ENCODE results near the gene ZNF865.

The ZNF865 gene

DNA sequence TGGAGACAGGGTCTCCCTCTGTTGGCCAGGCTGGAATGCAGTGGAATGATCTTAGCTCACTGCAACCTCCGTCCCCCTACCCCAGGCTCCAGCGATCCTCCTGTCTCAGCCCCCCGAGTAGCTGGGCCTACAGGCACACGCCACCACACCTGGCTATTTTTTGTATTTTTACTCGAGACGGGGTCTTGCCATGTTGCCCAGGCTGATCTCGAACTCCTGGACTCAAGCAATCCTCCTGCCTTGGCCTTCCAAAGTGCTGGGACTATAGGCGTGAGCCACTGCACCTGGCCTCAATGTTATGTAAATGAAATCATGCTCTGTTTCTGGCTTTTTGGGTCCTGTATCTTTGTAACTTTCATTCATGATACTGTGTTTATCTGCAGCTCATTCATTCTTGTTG lies 16.7 kb upstream of the ZNF865 start:
- DNase-seq, result no peak

GRCh38 chr19:55590109-55590508 lies 15.3 kb upstream of the ZNF865 start:
- no peak for DNase-seq

DNA sequence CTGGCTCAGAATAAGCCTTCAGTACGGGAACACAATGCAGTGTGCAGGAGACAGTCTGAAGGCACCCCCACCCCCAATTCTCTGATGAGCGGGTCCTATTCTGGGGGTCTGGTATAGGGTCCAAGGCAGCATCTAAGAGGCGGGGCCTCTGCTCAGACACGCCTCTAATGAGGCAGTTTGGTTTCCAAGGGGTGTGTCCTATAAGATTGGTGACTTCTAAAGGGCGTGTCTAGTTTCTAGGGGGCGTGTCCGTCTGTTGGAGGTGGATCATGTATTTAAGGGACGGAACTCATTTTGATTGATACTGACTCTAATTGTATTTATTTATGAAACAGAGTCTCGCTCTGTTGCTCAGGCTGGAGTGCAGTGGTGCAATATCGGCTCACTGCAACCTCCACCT lies 14.8 kb upstream of the ZNF865 start:
- DNase-seq, result no peak

- no peak for DNase-seq
Observed at GRCh38 chr19:55591555-55591954, 13.9 kb upstream of the ZNF865 start.

DNA sequence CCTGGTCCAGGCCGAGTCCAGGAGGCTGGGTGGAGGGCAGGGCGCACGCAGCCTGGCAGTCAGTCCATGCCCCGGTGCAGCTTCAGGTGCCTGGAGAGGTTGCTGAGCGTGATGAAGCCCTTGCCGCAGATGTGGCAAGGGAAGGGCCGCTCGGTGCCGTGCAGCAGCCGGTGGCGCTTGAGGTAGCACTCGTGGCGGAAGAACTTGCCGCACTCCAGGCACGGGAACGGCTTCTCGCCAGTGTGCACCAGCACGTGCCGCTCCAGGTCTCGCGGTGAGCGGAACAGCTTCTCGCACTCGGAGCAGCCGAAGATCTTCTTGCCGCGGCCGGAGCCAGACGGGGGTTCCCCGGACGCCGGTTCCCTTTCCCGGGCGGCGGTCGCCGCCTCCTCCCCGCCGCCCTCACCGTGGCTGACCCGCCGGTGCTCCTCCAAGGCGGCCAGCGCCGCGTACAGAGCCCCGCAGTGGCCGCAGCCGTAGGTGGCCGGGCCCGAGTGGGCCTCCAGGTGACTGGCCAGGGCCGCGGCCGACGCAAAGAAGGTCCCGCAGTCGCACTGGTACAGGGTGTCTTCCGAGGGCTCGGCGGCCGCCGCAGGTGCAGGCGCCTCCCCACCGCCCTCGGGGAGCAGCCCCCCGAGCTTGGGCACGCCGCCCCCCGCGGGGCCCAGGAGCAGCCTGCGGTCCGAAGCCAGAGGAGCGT lies 12.9 kb upstream of the ZNF865 start:
- no peak for DNase-seq

DNA sequence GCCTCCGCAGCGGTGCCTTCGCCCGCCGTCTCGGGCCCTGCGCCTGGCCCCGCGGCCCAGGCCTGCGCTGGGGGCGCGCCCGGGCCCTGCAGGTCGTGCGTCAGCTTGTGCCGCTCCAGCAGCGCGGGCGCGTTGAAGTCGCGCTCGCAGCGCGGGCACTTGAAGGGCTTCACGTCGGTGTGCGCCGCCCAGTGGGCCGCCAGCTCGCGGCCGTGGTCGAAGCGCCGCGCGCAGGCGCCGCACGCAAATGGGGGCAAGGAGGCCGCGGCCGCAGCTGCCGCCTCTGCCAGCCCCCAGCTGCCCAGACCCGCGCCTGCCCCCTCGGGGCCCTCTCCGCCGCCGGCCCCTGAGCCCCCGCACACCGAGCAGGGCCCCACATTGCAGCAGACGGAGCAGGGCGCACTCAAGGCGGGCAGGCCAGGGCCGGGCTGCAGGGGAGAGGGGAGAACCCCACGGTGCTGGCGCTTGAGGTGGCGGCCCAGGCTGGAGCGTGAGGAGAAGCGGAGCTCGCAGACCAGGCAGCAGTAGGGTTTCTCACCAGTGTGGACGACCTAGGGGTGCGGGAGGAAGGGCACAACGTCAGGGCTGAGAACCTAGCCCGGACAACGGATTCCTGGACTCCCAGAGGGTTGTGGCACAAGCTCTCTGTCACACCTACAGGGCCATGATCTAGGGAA lies 12.2 kb upstream of the ZNF865 start:
- DNase-seq, result no peak

- no peak for DNase-seq
Observed at GRCh38 chr19:55594996-55595545, 10.4 kb upstream of the ZNF865 start.

- DNase-seq, result no peak
Observed at GRCh38 chr19:55596304-55596703, 9.1 kb upstream of the ZNF865 start.

GRCh38 chr19:55597501-55597921 lies 7.9 kb upstream of the ZNF865 start:
- no peak for DNase-seq

GRCh38 chr19:55598034-55598433 lies 7.4 kb upstream of the ZNF865 start:
- no peak for DNase-seq

GRCh38 chr19:55598719-55599467 lies 6.6 kb upstream of the ZNF865 start:
- peak; percentile 97 for DNase-seq

DNA sequence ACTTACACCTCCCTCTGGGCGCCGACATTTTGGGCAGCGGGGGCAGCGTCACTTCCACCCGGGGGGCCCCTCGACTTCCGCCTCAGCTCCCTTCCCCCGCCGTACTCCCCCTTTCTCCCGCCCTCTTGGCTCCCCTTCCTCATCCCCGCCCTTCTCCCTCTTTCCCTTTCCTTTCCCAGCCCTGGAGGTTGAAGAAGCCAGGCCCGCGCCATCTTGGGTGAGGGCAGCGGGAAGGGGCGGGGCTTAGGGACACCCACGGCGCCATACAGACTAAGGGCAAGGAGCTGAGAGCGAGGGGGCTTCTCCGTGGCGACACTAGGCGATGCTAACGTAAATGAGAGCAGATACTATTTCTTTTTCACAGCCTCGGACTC lies 6.0 kb upstream of the ZNF865 start, which contains the start of gene FIZ1:
Gene FIZ1, minus strand, starts transcription at position 50 of the 374 bp plus-strand sequence. CDS start 1,652 bp downstream, outside the sequence.
- peak; percentile 97 for DNase-seq

DNA sequence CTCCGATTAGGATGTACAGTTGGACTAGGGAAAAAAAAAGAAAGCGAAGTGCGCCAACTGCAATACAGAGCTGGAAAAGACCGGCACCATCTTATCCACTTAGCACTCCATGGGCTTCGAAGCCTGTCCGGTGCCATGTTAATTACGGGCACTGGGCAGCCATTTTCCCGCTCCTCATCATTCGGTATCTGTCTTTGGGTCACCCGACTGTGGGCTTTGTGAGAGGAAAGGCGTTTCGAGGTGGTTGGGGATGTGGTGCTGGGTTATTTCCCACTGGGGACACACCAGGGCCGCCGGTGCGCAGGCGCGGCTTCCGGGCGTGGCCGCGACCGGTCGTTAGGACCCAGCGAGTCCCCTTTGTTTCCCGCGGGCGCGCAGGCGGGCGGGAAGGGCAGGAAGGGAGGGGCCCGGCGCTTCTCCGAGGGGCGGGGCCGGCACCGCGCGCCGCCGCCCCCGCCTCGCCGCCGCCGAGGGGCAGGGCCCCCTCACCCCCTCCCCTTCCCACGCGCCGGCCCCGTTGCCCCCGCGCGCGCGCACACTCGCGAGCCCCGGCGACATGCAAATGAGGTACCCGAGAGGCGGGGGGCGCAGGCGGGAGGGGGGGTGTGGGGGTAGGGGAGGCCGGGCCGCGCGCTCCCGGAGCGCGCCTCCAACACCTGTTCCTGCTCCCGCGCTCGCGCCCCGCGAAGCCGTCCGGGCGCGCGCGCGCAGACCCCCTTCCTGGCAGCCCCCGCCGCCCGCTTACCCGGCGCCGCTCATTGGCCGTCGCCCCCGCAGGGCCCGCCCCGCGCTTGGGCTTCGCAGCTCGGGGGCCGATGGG lies 5.4 kb upstream of the ZNF865 start, which contains the start of gene ZNF524:
Gene ZNF524, plus strand, starts transcription at position 447 of the 820 bp plus-strand sequence. CDS start 1,825 bp downstream, outside the sequence.
- DNase-seq, result peak; percentile 85

DNA sequence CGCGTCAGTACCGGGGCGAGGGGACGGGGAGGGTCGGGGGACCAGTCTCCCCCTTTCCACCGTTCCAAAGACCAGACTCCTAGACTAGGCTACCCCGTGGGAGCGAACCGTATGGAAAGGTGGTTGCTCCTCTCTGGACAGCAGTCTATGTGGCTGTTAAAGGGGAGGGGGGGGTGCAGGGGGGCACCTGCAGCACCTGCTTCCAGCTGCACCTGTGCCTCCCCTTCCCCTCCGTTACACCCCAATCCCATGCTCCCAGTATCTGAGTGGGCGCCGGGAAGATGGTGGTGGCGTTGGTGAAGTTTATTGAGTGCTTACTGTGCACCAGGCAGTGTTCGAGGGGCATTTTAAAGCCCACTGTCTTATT lies 4.8 kb upstream of the ZNF865 start:
- no peak for DNase-seq

GRCh38 chr19:55601084-55601483 lies 4.4 kb upstream of the ZNF865 start:
- no peak for DNase-seq

- DNase-seq, result no peak
Observed at GRCh38 chr19:55602104-55603001, 3.1 kb upstream of the ZNF865 start.

- no peak for DNase-seq
Observed at GRCh38 chr19:55603115-55603514, 2.3 kb upstream of the ZNF865 start.

GRCh38 chr19:55603581-55604292 lies 1.7 kb upstream of the ZNF865 start:
- DNase-seq, result no peak

GRCh38 chr19:55605207-55605636 lies 225 bp upstream of the ZNF865 start:
- DNase-seq, result peak; percentile 99

- DNase-seq, result no peak
Observed at GRCh38 chr19:55606471-55606787, 982 bp downstream of the ZNF865 start.

- DNase-seq, result no peak
Observed at GRCh38 chr19:55606817-55607216, 1.4 kb downstream of the ZNF865 start.

Data from stimulated activated CD8-positive, alpha-beta memory T cell treated with anti-CD3 and anti-CD28 coated beads, Interleukin-4, amount 100 ng/mL, for 48 hours (primary cell).